Skeletal muscle tissue (tissue), 4 donors: ENCODE measurements around the gene ETFB. TPM values are rescaled to one million over a fixed set of nuclear protein-coding genes. Genes with fewer than 3 reads are reported as not detected.

ENCODE experiments used
- H3K27ac ChIP-seq: one replicate; pipeline ENCODE4 v1.7.0; 2013; ENCODE audit warnings: mild to moderate bottlenecking, low read depth, low read length, inconsistent platforms
- H3K27me3 ChIP-seq, 3 donors: one replicate each; pipeline ENCODE4 v1.7.0; 2013; ENCODE audit warnings: low read length in 3 of 3; ENCODE audit not compliant: control insufficient read depth in 3 of 3, insufficient read depth in 3 of 3
- H3K36me3 ChIP-seq, 3 donors: one replicate each; pipeline ENCODE4 v1.7.0; 2013; ENCODE audit warnings: low read length in 3 of 3; ENCODE audit not compliant: control insufficient read depth in 3 of 3, insufficient read depth in 3 of 3
- H3K4me1 ChIP-seq, 3 donors: one replicate each; pipeline ENCODE4 v1.7.0; 2013; ENCODE audit warnings: low read length in 3 of 3, mild to moderate bottlenecking in 3 of 3; ENCODE audit not compliant: control insufficient read depth in 3 of 3, insufficient read depth in 3 of 3
- H3K4me3 ChIP-seq, 3 donors: one replicate each; pipeline ENCODE4 v1.7.0; 2013; ENCODE audit warnings: low read length in 3 of 3
- H3K9ac ChIP-seq, 3 donors: one replicate each; pipeline ENCODE4 v1.7.0; 2013; ENCODE audit warnings: low read length in 3 of 3, mild to moderate bottlenecking in 3 of 3, moderate library complexity in 2 of 3, low read depth in 1 of 3
- H3K9me3 ChIP-seq, 3 donors: one replicate each; pipeline ENCODE4 v1.7.0; 2013; ENCODE audit warnings: low read length in 3 of 3; ENCODE audit not compliant: control insufficient read depth in 3 of 3
- total RNA-seq: library from RNA; depleted of rRNA; stranded (reverse); fragments of >200 nt; gene quantifications from one replicate; pipeline ENCODE4 v1.2.3, GENCODE V29; 2014
- donor health status: Osteomylitis.

The ETFB gene
- total RNA-seq, 1 donor from 2014 or later = 52.2 TPM

- Histone ChIP-seq H3K9ac (no peak overlapping the region), H3K27me3 (no peaks in the 10 kb centered on the region), H3K4me1 (peaks cover 0 to 2% (median 0%) of the 10 kb centered on the region in 3 donors), H3K4me3 (no peak overlapping the region), H3K9me3 (no peaks in the 10 kb centered on the region), H3K36me3 (peaks cover 30 to 32% (median 31%) of the 10 kb centered on the region in 3 donors), H3K27ac (no peak overlapping the region)
These were observed 13.3 kb downstream of the ETFB start for GRCh38 chr19:51352783-51353360.

DNA sequence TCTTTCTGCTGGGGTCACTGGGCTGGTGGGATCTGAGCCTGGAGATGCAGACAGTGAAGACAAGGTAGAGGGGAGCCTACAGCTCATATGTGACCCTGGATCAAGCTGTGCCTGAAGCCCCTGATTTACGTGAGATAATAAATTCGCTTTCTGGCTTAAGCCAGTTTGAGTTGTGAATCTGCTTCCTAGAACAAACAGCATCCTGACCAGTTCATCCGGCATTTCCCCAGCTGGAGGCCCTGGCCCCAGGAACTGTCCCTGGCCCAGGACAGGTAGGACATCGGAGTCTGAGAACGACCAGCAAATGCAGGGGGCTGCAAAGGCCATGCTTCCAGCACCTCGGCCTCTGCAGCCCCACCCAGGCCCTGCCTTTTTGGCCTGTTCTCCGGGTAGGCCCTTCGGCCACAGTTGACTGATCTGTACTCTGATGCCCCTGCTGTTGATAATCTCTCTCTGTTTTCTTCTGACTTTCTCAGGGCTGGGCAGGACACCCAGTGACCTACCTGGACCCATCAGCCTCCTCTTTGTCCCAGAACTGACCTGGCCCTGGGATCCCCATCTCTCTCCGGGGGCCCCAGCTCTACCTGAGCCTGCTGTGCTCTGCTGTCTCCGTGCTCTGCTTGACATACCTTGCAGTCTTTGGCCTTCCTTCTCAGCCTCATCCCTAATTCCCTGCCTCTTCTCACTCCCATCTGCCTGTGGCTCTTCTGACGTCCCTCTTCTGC lies 14.8 kb downstream of the ETFB start:
- peaks cover 39 to 47% (median 43%) of the 10 kb centered on the region in 3 donors for H3K36me3 ChIP-seq
- no peaks in the 10 kb centered on the region for H3K27me3 ChIP-seq
- H3K4me1 ChIP-seq = peaks cover 0 to 2% (median 0%) of the 10 kb centered on the region in 3 donors
- H3K9me3 ChIP-seq = no peaks in the 10 kb centered on the region
- no peak overlapping the region for H3K9ac ChIP-seq
- no peak overlapping the region for H3K4me3 ChIP-seq
- H3K27ac ChIP-seq = no peak overlapping the region

GRCh38 chr19:51347209-51347928 lies 18.8 kb downstream of the ETFB start:
- no peaks in the 10 kb centered on the region for H3K27me3 ChIP-seq
- no peak overlapping the region for H3K9ac ChIP-seq
- peaks cover 47 to 53% (median 52%) of the 10 kb centered on the region in 3 donors for H3K36me3 ChIP-seq
- no peak overlapping the region for H3K27ac ChIP-seq
- no peaks in the 10 kb centered on the region for H3K9me3 ChIP-seq
- H3K4me3 ChIP-seq = no peak overlapping the region
- H3K4me1 ChIP-seq = no peaks in the 10 kb centered on the region

- H3K4me3 ChIP-seq = no peak overlapping the region
- H3K27me3 ChIP-seq = no peaks in the 10 kb centered on the region
- no peaks in the 10 kb centered on the region for H3K4me1 ChIP-seq
- no peaks in the 10 kb centered on the region for H3K9me3 ChIP-seq
- no peak overlapping the region for H3K27ac ChIP-seq
- peaks cover 42 to 47% (median 46%) of the 10 kb centered on the region in 3 donors for H3K36me3 ChIP-seq
- no peak overlapping the region for H3K9ac ChIP-seq
These were observed 19.4 kb downstream of the ETFB start for GRCh38 chr19:51346742-51347141.

GRCh38 chr19:51345076-51345620 lies 21.0 kb downstream of the ETFB start:
- Histone ChIP-seq H3K9ac (no peak overlapping the region), H3K4me3 (no peak overlapping the region), H3K4me1 (peaks cover 0 to 2% (median 2%) of the 10 kb centered on the region in 3 donors), H3K9me3 (no peaks in the 10 kb centered on the region), H3K27ac (no peak overlapping the region), H3K27me3 (peaks cover 0 to 4% (median 0%) of the 10 kb centered on the region in 3 donors), H3K36me3 (peaks cover 30 to 33% (median 32%) of the 10 kb centered on the region in 3 donors)

- H3K27ac ChIP-seq = no peak overlapping the region
These were observed 23.3 kb downstream of the ETFB start for GRCh38 chr19:51342631-51343569.

DNA sequence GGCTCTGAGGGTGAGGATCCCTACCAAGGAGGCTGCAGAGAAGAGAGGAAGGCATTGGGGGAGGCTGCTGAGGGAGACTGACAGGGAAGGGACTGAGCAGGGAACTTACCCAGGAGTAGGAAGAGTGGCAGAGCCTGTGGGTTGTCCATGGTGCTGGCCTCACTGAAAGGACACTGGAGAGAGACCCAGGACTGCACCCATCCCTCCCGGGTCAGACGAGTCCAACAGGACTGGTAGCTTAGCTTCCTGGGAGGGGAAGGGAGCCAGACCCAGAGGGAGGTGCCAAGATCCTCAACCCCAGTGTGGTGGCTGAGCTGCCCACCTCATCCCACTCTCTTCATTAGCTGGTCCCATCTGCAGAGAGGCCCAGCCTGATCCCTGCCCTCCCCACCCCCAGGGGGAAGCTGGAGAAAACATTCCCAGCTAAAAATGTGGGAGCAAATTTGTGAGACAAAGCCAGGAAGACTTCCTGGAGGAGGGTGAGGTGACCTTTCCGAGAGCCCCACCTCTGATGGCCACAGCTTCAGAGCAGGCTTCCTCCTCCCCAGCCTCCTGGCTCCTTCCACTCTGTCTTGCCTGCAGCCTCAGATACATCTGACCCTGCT lies 24.1 kb downstream of the ETFB start, which contains the start of gene VSIG10L:
VSIG10L (minus strand) TSS at position 164 of the 605 bp plus-strand sequence; CDS start at position 149, 15 bp downstream.
- Histone ChIP-seq H3K4me1 (peaks cover 7 to 16% (median 8%) of the 10 kb centered on the region in 3 donors), H3K9ac (no peak within 1 kb of the TSS), H3K4me3 (no peak within 1 kb of the TSS), H3K9me3 (no peaks in the 10 kb centered on the region), H3K27ac (no peak within 1 kb of the TSS), H3K36me3 (peaks cover 20 to 24% (median 20%) of the 10 kb centered on the region in 3 donors), H3K27me3 (peaks cover 0 to 9% (median 5%) of the 10 kb centered on the region in 3 donors)

More at GRCh38 chr19:51342631-51343569, 23.3 kb downstream of the ETFB start:
- Histone ChIP-seq H3K4me3 (no peak overlapping the region), H3K36me3 (peaks cover 27 to 28% (median 28%) of the 10 kb centered on the region in 3 donors), H3K9me3 (no peaks in the 10 kb centered on the region), H3K4me1 (peaks cover 7 to 16% (median 8%) of the 10 kb centered on the region in 3 donors), H3K9ac (no peak overlapping the region), H3K27me3 (peaks cover 0 to 9% (median 5%) of the 10 kb centered on the region in 3 donors)

- H3K27me3 ChIP-seq = peaks cover 0 to 9% (median 5%) of the 10 kb centered on the region in 3 donors
- peaks cover 7 to 16% (median 8%) of the 10 kb centered on the region in 3 donors for H3K4me1 ChIP-seq
- no peak overlapping the region for H3K9ac ChIP-seq
- H3K27ac ChIP-seq = no peak overlapping the region
- no peak overlapping the region for H3K4me3 ChIP-seq
- peaks cover 10 to 14% (median 11%) of the 10 kb centered on the region in 3 donors for H3K36me3 ChIP-seq
- H3K9me3 ChIP-seq = no peaks in the 10 kb centered on the region
These were observed 25.1 kb downstream of the ETFB start for GRCh38 chr19:51341066-51341465.
